ENCODE measurements around the gene CRTC3.

GRCh38 chr15:90674476-90674875 is 144.8 kb downstream of the CRTC3 start:
- TF ChIP-seq USF2 (IDR thresholded peaks at IDR 0.05; ENCODE audit: low read depth, low read length), result no peak
- TF ChIP-seq USF2 (CRISPR knock-in tag; IDR thresholded peaks at IDR 0.05; ENCODE audit: borderline replicate concordance), result no peak
- TF ChIP-seq EZH2 (conservative IDR thresholded peaks at IDR 0.05; ENCODE audit: low read depth, low read length), result no peak
- no peak for TF ChIP-seq MAX (IDR thresholded peaks at IDR 0.05)
- no peak for TF ChIP-seq CTCF (CRISPR knock-in tag; IDR thresholded peaks at IDR 0.05)
- no peak for TF ChIP-seq CREM (IDR thresholded peaks at IDR 0.05)
- no peak for TF ChIP-seq CREM (CRISPR knock-in tag; IDR thresholded peaks at IDR 0.05)
- no peak for TF ChIP-seq RAD21 (CRISPR knock-in tag; IDR thresholded peaks at IDR 0.05)
- no peak for TF ChIP-seq ZNF766 (CRISPR knock-in tag; IDR thresholded peaks at IDR 0.05; ENCODE audit: borderline replicate concordance)
- no peak for TF ChIP-seq KIAA2018 (CRISPR knock-in tag; IDR thresholded peaks at IDR 0.05; ENCODE audit: borderline replicate concordance)
- TF ChIP-seq ETV5 (CRISPR knock-in tag; IDR thresholded peaks at IDR 0.05; ENCODE audit: borderline replicate concordance), result no peak
- TF ChIP-seq NFYC (CRISPR knock-in tag; IDR thresholded peaks at IDR 0.05), result no peak
- no peak for TF ChIP-seq ASH2L (IDR thresholded peaks at IDR 0.05; ENCODE audit: insufficient read length, low read depth, low read length)
- no peak for TF ChIP-seq SP1 (IDR thresholded peaks at IDR 0.05)
- no peak for TF ChIP-seq SP1 (CRISPR knock-in tag; IDR thresholded peaks at IDR 0.05)
